Fibroblast of mammary gland (primary cell): ENCODE data around the gene UXT.
A peak's percentile ranks its signal among the peaks of the same experiment; 100 is the strongest.

Source experiments
- DNase-seq: peaks from one replicate; pipeline ENCODE4 v3.0.0-alpha.2; 2010; ENCODE audit warnings: low read depth
- H3K4me3 ChIP-seq: 2 replicates; pipeline ENCODE4 v1.5.1; 2011; ENCODE audit warnings: low read depth, mild to moderate bottlenecking, low read length, moderate library complexity; ENCODE audit not compliant: control insufficient read depth
- TF ChIP-seq, protein P1 (sequence below): conservative IDR thresholded peaks from 2 replicates; pipeline ENCODE4 v1.5.1; 2011; ENCODE audit warnings: low read depth, low read length, inconsistent platforms; ENCODE audit not compliant: control insufficient read depth, insufficient read depth

Gene UXT

DNA sequence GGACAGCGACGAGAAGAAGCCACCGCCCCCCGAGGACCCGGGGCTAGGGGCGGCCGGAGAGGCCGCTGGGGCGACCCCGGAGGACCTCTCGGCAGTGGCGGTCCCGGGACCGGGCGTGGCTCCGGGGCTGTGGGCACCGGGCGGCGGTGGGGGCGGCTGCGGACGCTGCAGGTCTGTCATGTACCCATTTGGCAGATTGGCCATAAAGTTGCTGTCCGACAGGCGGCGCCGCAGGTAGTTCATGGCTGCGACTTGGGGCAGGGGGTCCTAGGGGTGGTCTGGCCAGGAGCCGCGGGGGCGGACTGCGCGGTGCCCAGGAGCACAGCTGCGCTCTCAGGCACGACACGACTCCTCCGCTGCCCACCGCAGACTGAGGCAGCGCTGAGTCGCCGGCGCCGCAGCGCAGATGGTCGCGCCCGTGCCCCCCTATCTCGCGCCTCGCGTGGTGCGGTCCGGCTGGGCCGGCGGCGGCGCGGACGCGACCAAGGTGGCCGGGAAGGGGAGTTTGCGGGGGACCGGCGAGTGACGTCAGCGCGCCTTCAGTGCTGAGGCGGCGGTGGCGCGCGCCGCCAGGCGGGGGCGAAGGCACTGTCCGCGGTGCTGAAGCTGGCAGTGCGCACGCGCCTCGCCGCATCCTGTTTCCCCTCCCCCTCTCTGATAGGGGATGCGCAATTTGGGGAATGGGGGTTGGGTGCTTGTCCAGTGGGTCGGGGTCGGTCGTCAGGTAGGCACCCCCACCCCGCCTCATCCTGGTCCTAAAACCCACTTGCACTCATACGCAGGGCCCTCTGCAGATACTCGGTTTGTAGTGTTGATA is 39.3 kb downstream of the UXT start, which contains the start of gene SYN1:
Gene SYN1, minus strand, starts transcription at position 372 of the 817 bp plus-strand sequence. Its CDS starts 129 bp downstream, at position 243.
- DNase-seq = peak; percentile 72
- H3K4me3 ChIP-seq = peak within 1 kb of the TSS; percentile 28
- TF ChIP-seq, protein P1, sequence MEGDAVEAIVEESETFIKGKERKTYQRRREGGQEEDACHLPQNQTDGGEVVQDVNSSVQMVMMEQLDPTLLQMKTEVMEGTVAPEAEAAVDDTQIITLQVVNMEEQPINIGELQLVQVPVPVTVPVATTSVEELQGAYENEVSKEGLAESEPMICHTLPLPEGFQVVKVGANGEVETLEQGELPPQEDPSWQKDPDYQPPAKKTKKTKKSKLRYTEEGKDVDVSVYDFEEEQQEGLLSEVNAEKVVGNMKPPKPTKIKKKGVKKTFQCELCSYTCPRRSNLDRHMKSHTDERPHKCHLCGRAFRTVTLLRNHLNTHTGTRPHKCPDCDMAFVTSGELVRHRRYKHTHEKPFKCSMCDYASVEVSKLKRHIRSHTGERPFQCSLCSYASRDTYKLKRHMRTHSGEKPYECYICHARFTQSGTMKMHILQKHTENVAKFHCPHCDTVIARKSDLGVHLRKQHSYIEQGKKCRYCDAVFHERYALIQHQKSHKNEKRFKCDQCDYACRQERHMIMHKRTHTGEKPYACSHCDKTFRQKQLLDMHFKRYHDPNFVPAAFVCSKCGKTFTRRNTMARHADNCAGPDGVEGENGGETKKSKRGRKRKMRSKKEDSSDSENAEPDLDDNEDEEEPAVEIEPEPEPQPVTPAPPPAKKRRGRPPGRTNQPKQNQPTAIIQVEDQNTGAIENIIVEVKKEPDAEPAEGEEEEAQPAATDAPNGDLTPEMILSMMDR = no peak

DNA sequence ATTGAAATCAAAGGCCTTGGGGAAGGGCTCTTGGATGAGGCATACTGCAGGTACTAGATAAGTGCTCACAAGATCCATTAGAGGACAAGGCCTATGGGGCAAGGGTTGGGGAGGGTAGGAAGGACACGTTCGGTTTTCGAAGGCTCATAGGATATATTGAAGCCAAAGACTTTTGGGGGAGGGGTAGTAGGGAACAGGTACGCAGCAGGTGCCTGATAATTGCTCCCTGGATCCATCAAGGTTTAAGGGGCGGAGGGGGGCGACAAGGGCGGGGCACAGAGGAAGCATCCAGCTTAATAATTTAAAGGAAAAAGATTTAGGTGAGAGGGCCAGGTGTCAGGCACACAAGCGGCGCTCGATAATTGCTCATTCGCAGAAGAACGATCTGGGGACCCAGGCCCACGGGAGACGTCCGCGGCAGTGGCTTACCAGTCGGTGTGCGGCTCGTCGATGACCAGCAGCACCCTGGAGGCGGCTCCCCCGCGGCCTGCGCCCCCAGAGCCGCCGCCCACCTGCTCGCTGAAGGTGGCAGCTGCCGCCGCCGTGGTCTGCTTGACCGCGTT is 40.0 kb downstream of the UXT start:
- H3K4me3 ChIP-seq = no peak overlapping the region
- DNase-seq = no peak
- TF ChIP-seq, protein P1 = no peak

DNA sequence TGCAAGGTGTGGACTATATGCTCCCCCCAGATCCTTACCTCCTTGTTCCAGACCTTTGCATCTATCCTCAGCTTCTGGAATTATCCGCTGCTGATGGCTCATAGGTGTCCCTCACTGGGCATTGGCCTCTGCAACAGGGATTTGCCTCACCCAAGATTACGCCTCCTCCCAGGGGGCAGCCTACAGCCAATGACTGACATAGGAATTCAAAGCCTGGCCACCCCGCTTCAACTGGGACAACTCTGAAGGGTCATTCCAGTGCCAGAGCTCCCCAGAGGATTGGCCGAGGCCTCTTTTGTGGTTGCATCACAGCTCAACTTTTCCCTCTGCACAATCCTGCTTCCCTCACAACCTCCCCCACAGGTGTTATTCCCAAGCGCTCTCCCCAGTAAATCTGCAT is 44.4 kb downstream of the UXT start:
- no peak for DNase-seq
- no peak overlapping the region for H3K4me3 ChIP-seq
- TF ChIP-seq, protein P1 = no peak

DNA sequence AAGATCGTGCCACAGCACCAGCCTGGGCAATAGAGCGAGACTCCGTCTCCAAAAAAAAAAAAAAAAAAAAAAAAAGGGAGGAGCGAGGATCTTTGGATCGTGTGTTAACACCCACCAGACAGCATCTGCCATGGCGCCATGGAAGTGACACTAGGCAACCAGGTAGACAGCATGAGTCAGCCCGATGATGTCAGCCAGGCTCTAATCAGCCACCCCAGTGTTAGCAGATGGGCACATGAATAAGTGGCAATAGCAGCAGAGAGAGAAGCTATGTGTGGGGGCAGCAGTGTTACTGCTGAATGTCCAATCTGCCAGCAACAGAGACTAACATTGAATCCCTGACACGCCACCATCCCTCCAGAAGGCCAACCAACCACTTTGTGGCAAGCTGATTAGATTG is 45.9 kb downstream of the UXT start:
- TF ChIP-seq, protein P1 = no peak
- DNase-seq = no peak

DNA sequence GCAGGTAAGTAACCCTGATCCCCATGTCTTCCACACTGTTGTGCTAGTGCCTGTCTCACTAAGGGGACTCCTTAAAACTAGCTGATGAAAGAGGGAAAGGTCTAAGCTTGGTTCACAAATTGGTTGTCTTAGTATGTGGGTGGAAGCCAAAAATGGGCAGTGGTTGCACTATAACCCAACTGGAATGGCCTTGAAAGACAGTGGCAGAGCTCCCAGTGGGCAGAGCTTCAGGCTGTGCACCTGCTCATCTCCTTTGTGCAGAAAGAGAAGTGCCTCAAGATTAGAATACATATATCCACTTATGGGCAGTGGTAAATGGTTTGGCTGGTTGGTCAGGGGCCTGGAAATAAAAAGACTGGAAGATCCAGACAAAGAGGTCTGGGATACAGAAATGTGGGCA is 46.6 kb downstream of the UXT start:
- DNase-seq = no peak
- H3K4me3 ChIP-seq = no peak overlapping the region
- TF ChIP-seq, protein P1 = no peak

More for the DNA sequence above, 45.9 kb downstream of the UXT start:
- H3K4me3 ChIP-seq = no peak overlapping the region

DNA sequence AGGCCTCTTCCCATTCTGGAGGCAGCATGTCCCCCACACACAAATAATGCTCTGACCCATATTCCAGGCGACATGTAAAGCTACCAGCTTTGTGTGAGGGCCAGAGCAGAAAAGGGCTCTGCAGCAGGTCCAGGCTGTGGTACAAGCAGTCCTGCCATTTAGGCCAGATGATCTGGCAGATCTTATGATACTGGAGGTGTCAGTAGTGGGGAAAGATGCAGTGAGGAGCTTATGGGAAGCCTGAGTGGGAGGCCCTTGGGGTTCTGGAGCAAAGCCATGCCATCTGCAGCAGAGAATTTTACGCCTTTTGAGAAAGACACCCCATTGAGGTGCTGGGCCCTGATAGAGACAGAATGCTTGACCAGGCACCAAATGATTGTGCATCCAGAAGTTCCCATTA is 47.1 kb downstream of the UXT start:
- H3K4me3 ChIP-seq = no peak overlapping the region
- TF ChIP-seq, protein P1 = no peak
- DNase-seq = no peak

DNA sequence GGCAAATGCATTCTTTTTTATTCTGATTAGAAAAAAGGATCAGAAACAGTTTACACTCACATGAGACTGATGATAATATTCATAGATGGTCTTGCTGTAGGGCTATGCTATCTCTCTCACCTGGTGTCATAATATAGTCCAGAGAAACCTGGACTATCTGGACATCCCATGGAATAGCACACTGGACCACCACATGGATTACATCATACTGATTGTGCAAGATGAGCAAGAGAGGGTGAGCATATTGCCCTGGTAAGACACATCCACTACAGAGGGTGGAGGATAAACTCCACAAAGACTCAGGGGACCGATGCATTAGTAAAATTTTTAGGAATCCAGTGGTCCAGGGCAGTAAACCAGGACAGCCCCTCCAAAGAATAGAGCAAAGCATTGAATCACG is 47.5 kb downstream of the UXT start:
- peak; percentile 6 for DNase-seq
- TF ChIP-seq, protein P1 = no peak

More for the DNA sequence above, 47.5 kb downstream of the UXT start:
- no peak overlapping the region for H3K4me3 ChIP-seq
